Fibroblast of skin of left biceps (primary cell): Measurements from ENCODE around the gene FAM53A.
"Not testable (repeated sequence)": the region's sequence is repeated elsewhere in the genome, so short reads cannot be mapped to it uniquely, and the experiment has no call there.

Experiments
- DNase-seq, 2 experiments: peaks; one replicate each; pipeline ENCODE4 v3.0.0-alpha.2; 2013; ENCODE audit warnings: low read depth in 2 of 2

FAM53A gene

DNA sequence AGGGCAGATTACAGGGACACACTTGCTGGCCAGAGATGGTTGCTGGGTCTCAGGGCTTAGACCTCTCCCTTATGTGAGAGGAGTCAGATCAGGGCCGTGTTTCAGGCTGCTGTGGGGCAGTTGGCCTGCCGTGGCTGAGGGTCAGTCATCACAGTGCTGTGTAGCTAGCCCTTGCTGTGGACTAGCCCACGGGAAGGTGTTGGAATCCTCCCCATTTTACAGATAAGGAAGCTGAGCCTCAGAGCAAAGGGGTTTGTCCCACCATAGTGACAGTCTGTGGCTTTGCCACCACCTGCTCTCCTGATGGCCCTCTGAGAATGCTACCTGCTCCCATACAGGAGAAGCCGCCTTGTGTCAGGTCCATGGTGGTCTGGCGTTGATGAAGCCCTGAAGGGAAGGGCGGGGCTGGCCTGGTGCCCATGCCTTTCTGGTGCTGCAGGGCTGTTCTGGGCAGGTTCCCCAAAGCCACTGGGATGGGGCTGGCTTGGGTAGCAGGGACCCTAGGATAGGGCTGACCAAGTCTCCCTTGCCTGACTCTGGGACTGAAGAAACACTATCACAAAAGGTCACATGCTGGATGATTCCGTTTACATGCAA, 2.4 kb upstream of the FAM53A start:
- DNase-seq: no peak

DNA sequence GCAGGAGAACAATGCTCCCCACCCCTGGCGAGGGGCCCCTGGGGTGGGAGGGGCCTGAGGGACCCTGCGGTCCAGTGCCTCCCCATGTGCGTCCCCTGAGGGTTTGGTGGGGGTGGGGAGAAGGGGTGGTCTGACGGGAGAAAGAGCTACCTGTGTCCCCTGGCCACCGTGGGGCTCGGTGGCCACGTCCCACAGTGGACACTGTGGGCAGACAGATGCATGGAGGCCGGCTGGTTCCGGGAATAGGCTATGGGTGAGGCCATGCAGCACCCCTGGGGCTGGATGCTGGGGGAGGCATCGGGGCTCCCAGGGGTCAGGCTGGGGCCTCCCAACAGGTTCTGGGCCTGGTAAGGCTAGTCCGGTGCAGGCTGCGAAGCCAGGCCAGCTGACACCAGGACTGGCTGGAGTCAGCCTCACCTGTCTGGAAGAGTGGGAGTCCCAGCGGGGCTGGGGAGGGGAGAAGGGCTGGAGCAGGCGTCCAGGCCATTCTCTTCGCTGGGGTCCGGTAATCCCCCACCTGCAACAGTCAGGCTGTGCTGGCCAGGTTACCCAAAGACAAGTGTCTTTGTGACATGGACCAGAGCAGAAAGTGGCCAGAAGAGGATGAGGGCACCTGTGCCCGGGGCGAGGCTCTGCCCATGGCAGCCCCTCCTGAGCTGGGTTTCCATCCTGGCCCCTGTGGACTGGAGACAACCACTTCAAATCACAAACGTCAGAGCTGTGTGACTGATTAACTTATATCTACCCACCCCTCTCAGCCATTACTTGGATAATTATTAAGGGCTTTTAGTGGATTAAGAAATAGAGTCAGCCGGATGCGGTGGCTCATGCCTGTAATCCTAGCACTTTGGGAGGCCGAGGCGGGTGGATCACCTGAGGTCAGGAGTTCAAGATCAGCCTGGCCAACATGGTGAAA, 1.4 kb upstream of the FAM53A start:
- DNase-seq: no peak

DNA sequence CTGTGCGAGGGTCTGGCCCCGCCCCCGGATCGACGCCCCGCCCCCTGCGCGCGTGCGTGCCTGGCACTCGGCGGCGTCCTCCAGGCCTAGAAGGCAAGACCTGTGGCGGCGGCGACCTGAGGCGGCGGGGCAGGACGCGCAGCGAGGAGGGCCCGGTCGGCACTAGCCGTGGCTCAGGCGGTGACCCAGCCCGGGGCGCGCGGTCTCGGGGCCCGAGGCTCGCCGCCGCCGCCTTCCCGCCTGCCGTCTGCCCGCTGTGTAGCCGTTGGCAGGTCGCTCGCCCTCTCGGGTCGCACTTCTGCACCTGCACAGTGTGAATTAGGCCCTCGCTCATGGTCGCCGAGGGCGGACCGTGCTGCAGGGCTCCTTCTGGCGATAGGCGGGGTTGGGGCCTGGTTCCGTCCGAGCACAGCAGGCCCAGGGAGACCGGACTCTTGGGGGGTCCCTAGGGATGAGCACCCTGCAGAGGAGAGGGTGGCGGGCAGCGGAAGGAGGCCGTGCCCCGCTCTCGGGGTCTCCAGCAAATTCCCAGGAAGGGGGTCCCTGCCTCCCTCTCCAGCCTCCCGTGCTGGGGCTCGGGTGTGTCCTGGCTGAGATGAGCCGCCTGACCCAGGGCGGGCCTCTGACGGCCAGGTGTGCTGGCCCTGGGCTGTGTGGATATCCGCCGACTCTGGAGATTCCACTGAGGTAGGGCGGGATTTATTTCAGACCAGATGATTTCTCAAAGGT, 557 bp upstream of the FAM53A start:
- no peak for DNase-seq

- peak; percentile 72 to 74 for DNase-seq
Measured at GRCh38 chr4:1683261-1683735, 815 bp downstream of the FAM53A start.

DNA sequence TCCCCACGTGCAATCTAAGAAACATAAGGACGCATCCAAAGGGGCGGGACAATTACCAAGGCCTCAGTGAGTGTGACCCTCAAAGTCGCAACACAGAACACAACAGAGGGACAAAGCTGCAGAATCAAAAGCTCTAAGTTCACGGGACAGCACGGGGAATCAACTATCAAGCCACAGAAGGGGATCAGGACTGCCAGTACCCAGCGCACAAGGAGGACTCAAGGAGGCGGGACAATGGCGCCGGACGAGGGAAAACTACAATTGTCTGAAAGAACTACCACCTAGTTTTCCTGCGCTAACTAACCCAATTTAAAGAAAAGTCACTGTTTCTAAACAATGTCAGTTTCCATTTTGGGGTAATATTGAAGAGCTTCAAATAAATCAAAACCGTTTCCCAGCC, 1.3 kb downstream of the FAM53A start:
- DNase-seq: no peak

DNA sequence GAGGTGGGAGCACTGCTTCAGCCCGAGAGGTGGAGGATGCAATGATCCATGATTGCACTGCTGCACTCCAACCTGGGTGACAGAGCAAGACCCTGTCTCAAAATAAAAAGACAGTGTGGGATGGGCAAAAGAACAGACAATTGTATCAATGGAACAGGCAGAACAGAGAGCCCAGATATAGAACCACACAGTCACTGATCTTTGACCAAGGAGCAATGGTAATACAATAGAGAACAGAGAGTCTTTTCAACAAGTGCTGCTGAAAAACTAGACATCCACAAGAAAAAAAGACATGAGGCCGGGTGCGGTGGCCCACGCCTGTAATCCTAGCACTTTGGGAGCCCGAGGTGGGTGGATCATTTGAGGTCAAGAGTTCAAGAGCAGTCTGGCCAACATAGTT, 5.9 kb downstream of the FAM53A start:
- no peak for DNase-seq

DNA sequence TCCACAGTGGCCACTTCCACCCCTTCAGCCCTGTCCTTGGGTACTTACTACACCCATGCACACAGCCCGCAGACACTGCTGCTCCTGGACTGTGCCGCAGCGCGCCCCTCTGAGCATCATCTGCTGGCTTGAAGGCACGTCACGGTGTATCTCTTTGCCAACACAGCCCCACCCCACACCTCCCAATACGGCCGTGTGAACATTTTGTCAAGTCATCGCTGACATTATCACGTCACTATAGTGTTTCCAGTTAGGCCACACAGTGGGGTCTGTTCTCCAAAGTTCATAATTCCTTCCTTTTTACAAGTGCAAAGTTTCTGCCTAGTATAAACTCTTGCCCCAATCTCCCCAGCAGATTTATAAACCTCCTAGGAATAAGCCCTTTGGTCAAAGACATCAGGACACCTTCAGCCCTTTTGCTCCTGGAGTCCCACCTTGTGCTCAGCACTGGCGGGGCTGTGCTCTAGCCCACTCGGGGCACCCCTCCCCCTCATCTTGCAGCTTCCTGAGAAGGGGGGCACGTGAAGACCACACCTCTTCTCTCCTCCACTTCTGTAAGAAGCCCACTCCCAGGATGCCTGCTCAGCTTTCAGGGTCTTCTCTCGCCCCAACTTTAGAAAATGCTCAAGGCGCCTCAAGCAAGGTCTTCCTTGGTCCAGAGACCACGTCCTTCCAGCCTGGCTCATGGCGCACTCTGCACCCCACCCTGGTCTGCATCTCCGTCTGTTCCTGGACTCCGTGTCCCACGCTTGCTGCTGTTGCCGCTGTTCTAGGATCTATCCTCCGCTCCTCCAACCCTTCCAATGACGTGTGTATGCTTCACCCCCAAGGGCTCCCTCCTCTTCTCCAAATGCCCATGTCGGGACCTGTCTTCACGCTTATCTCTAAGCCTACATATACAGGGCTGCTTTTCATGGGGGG, 7.2 kb downstream of the FAM53A start:
- DNase-seq: no peak

DNA sequence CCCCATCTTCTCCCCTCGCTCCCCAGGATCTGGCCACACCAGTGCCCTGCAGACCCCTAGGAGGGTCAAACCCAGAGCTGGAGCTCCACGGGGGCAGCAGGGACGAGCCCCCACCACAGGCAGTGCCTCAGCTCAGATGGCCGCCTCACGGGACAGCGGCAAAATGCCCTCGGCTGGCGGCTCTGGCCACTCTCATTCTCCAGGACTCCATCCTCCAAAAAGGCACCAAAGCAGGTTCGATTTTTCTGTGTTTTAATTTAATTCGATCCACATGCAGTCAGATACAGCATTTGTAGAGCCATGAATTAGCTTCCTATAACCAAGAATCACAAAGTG, 8.3 kb downstream of the FAM53A start:
- DNase-seq: no peak

DNA sequence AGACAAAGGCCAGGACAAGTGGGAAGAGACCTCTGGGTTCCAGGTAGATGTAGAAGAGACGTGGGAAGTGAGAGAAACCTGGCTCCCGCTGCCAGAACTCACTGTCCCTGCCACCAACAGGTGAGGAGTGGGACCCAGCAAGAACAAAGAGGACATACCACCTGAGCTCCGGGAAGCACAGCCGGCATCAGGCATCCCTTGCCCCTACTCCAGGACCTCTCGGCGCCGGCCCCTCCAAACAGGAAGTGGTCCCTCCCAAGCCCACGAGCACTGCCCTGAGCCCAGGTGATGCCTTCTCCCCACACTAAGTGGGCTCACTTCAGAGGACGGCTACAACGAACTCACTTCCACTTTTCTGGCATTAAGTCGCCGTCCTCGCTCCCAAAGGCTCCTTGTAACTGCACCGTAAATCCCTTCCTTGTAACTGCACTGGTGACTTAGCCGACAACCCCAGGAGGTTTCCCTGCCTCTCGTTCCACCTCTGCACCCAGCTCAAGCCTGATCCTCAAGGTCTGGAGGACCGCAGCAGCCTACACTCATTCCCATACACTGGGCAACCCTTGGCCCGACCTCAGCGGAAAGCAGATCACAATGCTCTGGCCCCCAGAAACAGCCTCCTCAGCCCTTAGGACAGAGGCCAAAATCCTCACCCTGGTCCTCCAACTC, 8.8 kb downstream of the FAM53A start:
- no peak for DNase-seq

GRCh38 chr4:1674682-1675081, 9.4 kb downstream of the FAM53A start:
- DNase-seq: no peak

- no peak for DNase-seq
Measured at GRCh38 chr4:1673671-1674070, 10.4 kb downstream of the FAM53A start.

DNA sequence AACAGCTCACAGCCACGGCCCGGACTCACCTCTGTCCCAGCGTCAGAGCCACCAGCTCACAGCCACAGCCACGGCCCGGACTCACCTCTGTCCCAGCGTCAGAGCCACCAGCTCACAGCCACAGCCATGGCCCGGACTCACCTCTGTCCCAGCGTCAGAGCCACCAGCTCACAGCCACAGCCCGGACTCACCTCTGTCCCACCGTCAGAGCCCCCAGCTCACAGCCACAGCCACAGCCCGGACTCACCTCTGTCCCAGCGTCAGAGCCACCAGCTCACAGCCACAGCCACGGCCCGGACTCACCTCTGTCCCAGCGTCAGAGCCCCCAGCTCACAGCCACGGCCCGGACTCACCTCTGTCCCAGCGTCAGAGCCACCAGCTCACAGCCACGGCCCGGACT, 13.1 kb downstream of the FAM53A start:
- DNase-seq: not testable (repeated sequence)

DNA sequence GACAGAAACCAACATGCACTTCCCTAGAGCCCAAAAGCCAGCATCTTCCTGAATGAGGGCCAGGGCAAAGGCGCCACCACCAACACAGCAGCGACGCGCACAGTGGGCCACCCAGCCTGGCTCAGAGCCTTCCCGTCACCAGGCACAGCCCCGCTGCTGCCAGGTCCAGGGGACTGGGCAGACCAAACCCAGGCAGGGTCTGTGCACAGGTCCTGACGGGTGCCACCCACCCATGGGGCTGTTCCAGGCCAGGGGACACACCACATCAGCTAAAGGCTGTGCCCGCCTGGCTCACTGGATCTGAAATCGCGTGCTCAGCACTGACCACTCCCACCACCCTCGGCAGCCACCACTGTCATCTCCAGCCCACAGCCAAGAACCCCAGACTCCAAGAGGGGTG, 13.8 kb downstream of the FAM53A start:
- DNase-seq: no peak

- DNase-seq: no peak
Measured at GRCh38 chr4:1669850-1670249, 14.3 kb downstream of the FAM53A start.

GRCh38 chr4:1669270-1669669, 14.8 kb downstream of the FAM53A start:
- DNase-seq: no peak

DNA sequence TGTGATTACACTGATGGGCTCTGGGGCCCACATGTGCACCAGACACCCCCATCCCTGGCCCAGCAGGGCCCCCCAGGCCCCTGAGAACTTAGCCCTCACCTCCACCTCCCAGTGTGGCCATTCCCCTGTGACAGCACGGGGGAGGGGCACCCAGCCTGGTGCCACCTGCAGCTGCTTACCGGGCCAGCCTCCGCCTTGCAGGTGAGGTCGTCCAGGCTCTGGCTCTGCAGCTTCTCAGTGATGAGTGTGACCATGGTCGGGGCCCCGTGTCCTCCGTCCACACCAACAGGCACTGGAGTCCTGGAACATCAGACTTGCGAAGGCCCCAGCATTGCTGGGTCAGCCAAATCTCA, 15.6 kb downstream of the FAM53A start:
- no peak for DNase-seq

GRCh38 chr4:1667273-1667672, 16.8 kb downstream of the FAM53A start:
- DNase-seq: no peak

- DNase-seq: no peak
Measured at GRCh38 chr4:1666391-1666790, 17.7 kb downstream of the FAM53A start.

- DNase-seq: no peak
Measured at GRCh38 chr4:1664141-1664540, 20.0 kb downstream of the FAM53A start.

DNA sequence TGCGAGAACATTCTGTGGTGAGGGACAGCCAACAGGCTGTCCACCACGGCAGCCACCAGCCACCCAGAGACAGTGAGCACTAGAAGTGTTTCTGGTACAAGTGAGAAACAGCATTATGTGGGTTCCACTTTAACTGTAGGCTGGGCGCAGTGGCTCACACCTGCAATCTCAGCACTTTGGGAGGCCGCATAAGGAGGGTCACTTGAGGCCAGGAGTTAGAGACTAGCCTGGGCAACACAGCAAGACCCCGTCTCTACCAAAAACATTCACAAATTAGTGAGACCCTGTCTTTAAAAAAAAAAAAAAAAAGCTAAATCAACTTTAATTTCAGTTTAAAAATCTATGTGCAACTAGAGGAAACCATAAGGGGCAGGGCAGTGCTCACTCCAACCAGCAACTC, 20.6 kb downstream of the FAM53A start:
- DNase-seq: no peak

- no peak for DNase-seq
Measured at GRCh38 chr4:1661695-1662094, 22.4 kb downstream of the FAM53A start.
